ENCODE measurements around the gene P2RY14. TPM values are rescaled to one million over a fixed set of nuclear protein-coding genes. Genes with fewer than 3 reads are reported as not detected.
"Not testable (repeated sequence)": the region's sequence is repeated elsewhere in the genome, so short reads cannot be mapped to it uniquely, and the experiment has no call there.

P2RY14 gene
- total RNA-seq, 1 donor from 2014 or later: not detected

- no peak for TF ChIP-seq CTCF (IDR thresholded peaks at IDR 0.05)
- Mint-ChIP-seq H3K4me3 (ENCODE audit: unreplicated experiment) (no peak overlapping the region), H3K27ac (ENCODE audit: unreplicated experiment) (no peak overlapping the region), H3K4me1 (ENCODE audit: low read depth) (peaks cover 16% of the 10 kb centered on the region), H3K9me3 (ENCODE audit: low read depth) (no peaks in the 10 kb centered on the region), H3K27me3 (ENCODE audit: low read depth) (no peaks in the 10 kb centered on the region), H3K36me3 (ENCODE audit: low read depth) (no peaks in the 10 kb centered on the region)
- DNase-seq (ENCODE audit: low spot score): no peak
These were observed 45.4 kb downstream of the P2RY14 start for GRCh38 chr3:151232991-151233390.

- H3K27me3 Mint-ChIP-seq (ENCODE audit: low read depth); H3K36me3 Mint-ChIP-seq (ENCODE audit: low read depth); DNase-seq (ENCODE audit: low spot score); H3K9me3 Mint-ChIP-seq (ENCODE audit: low read depth); H3K4me3 Mint-ChIP-seq (ENCODE audit: unreplicated experiment); H3K27ac Mint-ChIP-seq (ENCODE audit: unreplicated experiment): not testable (repeated sequence)
- H3K4me1 Mint-ChIP-seq (ENCODE audit: low read depth): peaks cover 22% of the 10 kb centered on the region
These were observed 45.9 kb downstream of the P2RY14 start for GRCh38 chr3:151232403-151232802.

GRCh38 chr3:151230646-151231045 lies 47.7 kb downstream of the P2RY14 start:
- peaks cover 40% of the 10 kb centered on the region for H3K4me1 Mint-ChIP-seq (ENCODE audit: low read depth)
- no peak for DNase-seq (ENCODE audit: low spot score)
- H3K27me3 Mint-ChIP-seq (ENCODE audit: low read depth): no peaks in the 10 kb centered on the region
- H3K4me3 Mint-ChIP-seq (ENCODE audit: unreplicated experiment): no peak overlapping the region
- no peak for TF ChIP-seq CTCF (IDR thresholded peaks at IDR 0.05)
- no peaks in the 10 kb centered on the region for H3K36me3 Mint-ChIP-seq (ENCODE audit: low read depth)
- H3K9me3 Mint-ChIP-seq (ENCODE audit: low read depth): no peaks in the 10 kb centered on the region
- no peak overlapping the region for H3K27ac Mint-ChIP-seq (ENCODE audit: unreplicated experiment)

- TF ChIP-seq CTCF (IDR thresholded peaks at IDR 0.05): no peak
- H3K4me3 Mint-ChIP-seq (ENCODE audit: unreplicated experiment): no peak overlapping the region
- no peaks in the 10 kb centered on the region for H3K9me3 Mint-ChIP-seq (ENCODE audit: low read depth)
- peak overlapping the region; percentile 86 for H3K27ac Mint-ChIP-seq (ENCODE audit: unreplicated experiment)
- no peaks in the 10 kb centered on the region for H3K27me3 Mint-ChIP-seq (ENCODE audit: low read depth)
- H3K4me1 Mint-ChIP-seq (ENCODE audit: low read depth): peaks cover 44% of the 10 kb centered on the region
- DNase-seq (ENCODE audit: low spot score): no peak
- H3K36me3 Mint-ChIP-seq (ENCODE audit: low read depth): no peaks in the 10 kb centered on the region
These were observed 49.7 kb downstream of the P2RY14 start for GRCh38 chr3:151228666-151229040.

- TF ChIP-seq CTCF (IDR thresholded peaks at IDR 0.05): peak; percentile 99
- H3K36me3 Mint-ChIP-seq (ENCODE audit: low read depth): no peaks in the 10 kb centered on the region
These were observed 50.3 kb downstream of the P2RY14 start for GRCh38 chr3:151227807-151228665.

More at GRCh38 chr3:151227807-151228665, 50.3 kb downstream of the P2RY14 start:
- Mint-ChIP-seq H3K4me1 (ENCODE audit: low read depth) (peaks cover 44% of the 10 kb centered on the region), H3K4me3 (ENCODE audit: unreplicated experiment) (no peak overlapping the region), H3K27ac (ENCODE audit: unreplicated experiment) (peak overlapping the region; percentile 86), H3K27me3 (ENCODE audit: low read depth) (no peaks in the 10 kb centered on the region), H3K9me3 (ENCODE audit: low read depth) (no peaks in the 10 kb centered on the region)
- no peak for DNase-seq (ENCODE audit: low spot score)

Data from chondrocyte (in vitro differentiated cells).